SJSA1 (cell line): ENCODE data around the gene DTX1. TPM values are rescaled to one million over a fixed set of nuclear protein-coding genes. Genes with fewer than 3 reads are reported as not detected.
"Not testable (repeated sequence)": the region's sequence is repeated elsewhere in the genome, so short reads cannot be mapped to it uniquely, and the experiment has no call there.

ENCODE experiments used
- DNase-seq, 2 experiments: peaks; one replicate each; pipeline ENCODE4 v3.0.0-alpha.2; 2015 to 2020; ENCODE audit warnings: low spot score in 2 of 2, low read depth in 1 of 2
- H3K27ac ChIP-seq: fragments of 250-450 bp; sonication (Bioruptor Pico); 2 replicates; pipeline ENCODE4 v1.5.1; 2020; ENCODE audit warnings: mild to moderate bottlenecking, moderate library complexity
- H3K27me3 ChIP-seq: fragments of 250-450 bp; sonication (Bioruptor Pico); replicated peaks from 2 replicates; pipeline ENCODE4 v1.5.1; 2020; ENCODE audit warnings: mild to moderate bottlenecking, moderate library complexity
- H3K36me3 ChIP-seq: fragments of 250-450 bp; sonication (Bioruptor Pico); 2 replicates; pipeline ENCODE4 v1.5.1; 2020; ENCODE audit warnings: mild to moderate bottlenecking
- H3K4me1 ChIP-seq: fragments of 250-450 bp; sonication (Bioruptor Pico); replicated peaks from 2 replicates; pipeline ENCODE4 v1.6.1; 2021; ENCODE audit warnings: mild to moderate bottlenecking
- H3K4me3 ChIP-seq: fragments of 250-450 bp; sonication (Bioruptor Pico); 2 replicates; pipeline ENCODE4 v1.5.1; 2020; ENCODE audit warnings: mild to moderate bottlenecking
- H3K9me3 ChIP-seq: fragments of 250-450 bp; sonication (Bioruptor Pico); replicated peaks from 2 replicates; pipeline ENCODE4 v1.5.1; 2020; ENCODE audit warnings: mild to moderate bottlenecking
- total RNA-seq: library from RNA; depleted of rRNA; stranded (reverse); fragments of >200 nt; shearing (Covaris generic); gene quantifications from 2 replicates; pipeline ENCODE4 v1.2.3, GENCODE V29; 2014

Gene DTX1
- total RNA-seq, 1 experiment from 2014 or later: not detected

GRCh38 chr12:113131556-113131955, 75.0 kb downstream of the DTX1 start:
- Histone ChIP-seq H3K27ac (no peak overlapping the region), H3K27me3 (peaks cover 1% of the 10 kb centered on the region), H3K4me1 (no peaks in the 10 kb centered on the region), H3K9me3 (no peaks in the 10 kb centered on the region), H3K4me3 (no peak overlapping the region), H3K36me3 (no peaks in the 10 kb centered on the region)
- DNase-seq: no peak

- no peak for DNase-seq
- Histone ChIP-seq H3K27ac (no peak overlapping the region), H3K9me3 (no peaks in the 10 kb centered on the region), H3K27me3 (no peaks in the 10 kb centered on the region; the same call in 1 of the 2 replicates), H3K4me3 (no peak overlapping the region), H3K36me3 (no peaks in the 10 kb centered on the region), H3K4me1 (no peaks in the 10 kb centered on the region)
These were observed 76.5 kb downstream of the DTX1 start for GRCh38 chr12:113133036-113133435.

- no peak overlapping the region for H3K4me3 ChIP-seq
- H3K27me3 ChIP-seq: no peaks in the 10 kb centered on the region; the same call in 1 of the 2 replicates
- H3K27ac ChIP-seq: no peak overlapping the region
These were observed 77.1 kb downstream of the DTX1 start for GRCh38 chr12:113133666-113134065.

GRCh38 chr12:113134071-113134470, 77.5 kb downstream of the DTX1 start:
- Histone ChIP-seq H3K4me3 (no peak overlapping the region), H3K9me3 (no peaks in the 10 kb centered on the region), H3K36me3 (no peaks in the 10 kb centered on the region), H3K4me1 (no peaks in the 10 kb centered on the region), H3K27me3 (no peaks in the 10 kb centered on the region; the same call in 1 of the 2 replicates), H3K27ac (no peak overlapping the region)
- DNase-seq: no peak

More at GRCh38 chr12:113133666-113134065, 77.1 kb downstream of the DTX1 start:
- Histone ChIP-seq H3K9me3 (no peaks in the 10 kb centered on the region), H3K36me3 (no peaks in the 10 kb centered on the region), H3K4me1 (no peaks in the 10 kb centered on the region)
- no peak for DNase-seq

GRCh38 chr12:113134521-113134951, 78.0 kb downstream of the DTX1 start:
- DNase-seq: no peak
- Histone ChIP-seq H3K27me3 (no peaks in the 10 kb centered on the region; the same call in 1 of the 2 replicates), H3K36me3 (no peaks in the 10 kb centered on the region), H3K9me3 (no peaks in the 10 kb centered on the region), H3K27ac (no peak overlapping the region), H3K4me1 (no peaks in the 10 kb centered on the region), H3K4me3 (no peak overlapping the region)

- H3K27me3 ChIP-seq: no peaks in the 10 kb centered on the region; the same call in 1 of the 2 replicates
- no peak for DNase-seq
These were observed 78.9 kb downstream of the DTX1 start, which contains the start of gene RASAL1 for GRCh38 chr12:113135178-113136127. Gene RASAL1, minus strand, starts transcription at chr12:113135761. Its CDS starts 299 bp downstream, at chr12:113135462.

GRCh38 chr12:113136128-113136989, 79.8 kb downstream of the DTX1 start:
- Histone ChIP-seq H3K9me3 (no peaks in the 10 kb centered on the region), H3K4me3 (no peak overlapping the region), H3K36me3 (no peaks in the 10 kb centered on the region), H3K27ac (no peak overlapping the region), H3K27me3 (no peaks in the 10 kb centered on the region; the same call in 1 of the 2 replicates), H3K4me1 (no peaks in the 10 kb centered on the region)
- no peak for DNase-seq

More at GRCh38 chr12:113135178-113136127, 78.9 kb downstream of the DTX1 start, which contains the start of gene RASAL1:
- Histone ChIP-seq H3K9me3 (no peaks in the 10 kb centered on the region), H3K4me1 (no peaks in the 10 kb centered on the region), H3K4me3 (no peak within 1 kb of the TSS), H3K36me3 (no peaks in the 10 kb centered on the region), H3K27ac (no peak within 1 kb of the TSS)

GRCh38 chr12:113136990-113137511, 80.5 kb downstream of the DTX1 start:
- Histone ChIP-seq H3K27ac (no peak overlapping the region), H3K36me3 (no peaks in the 10 kb centered on the region), H3K4me1 (no peaks in the 10 kb centered on the region), H3K27me3 (no peaks in the 10 kb centered on the region; the same call in 1 of the 2 replicates), H3K9me3 (no peaks in the 10 kb centered on the region), H3K4me3 (no peak overlapping the region)
- DNase-seq: no peak

- no peaks in the 10 kb centered on the region for H3K36me3 ChIP-seq
- H3K4me3 ChIP-seq: no peak overlapping the region
- no peak for DNase-seq
- no peaks in the 10 kb centered on the region; the same call in 1 of the 2 replicates for H3K27me3 ChIP-seq
- no peaks in the 10 kb centered on the region for H3K4me1 ChIP-seq
- H3K9me3 ChIP-seq: no peaks in the 10 kb centered on the region
- no peak overlapping the region for H3K27ac ChIP-seq
These were observed 81.6 kb downstream of the DTX1 start for GRCh38 chr12:113137861-113138783.

- no peaks in the 10 kb centered on the region for H3K4me1 ChIP-seq
- H3K27ac ChIP-seq: no peak overlapping the region
- no peaks in the 10 kb centered on the region; the same call in 1 of the 2 replicates for H3K27me3 ChIP-seq
- H3K4me3 ChIP-seq: no peak overlapping the region
- H3K36me3 ChIP-seq: no peaks in the 10 kb centered on the region
- H3K9me3 ChIP-seq: no peaks in the 10 kb centered on the region
- no peak for DNase-seq
These were observed 82.3 kb downstream of the DTX1 start for GRCh38 chr12:113138826-113139225.

GRCh38 chr12:113140706-113141105, 84.2 kb downstream of the DTX1 start:
- Histone ChIP-seq H3K27ac (no peak overlapping the region), H3K4me3 (no peak overlapping the region), H3K36me3 (no peaks in the 10 kb centered on the region), H3K27me3 (no peaks in the 10 kb centered on the region; the same call in 1 of the 2 replicates), H3K4me1 (no peaks in the 10 kb centered on the region), H3K9me3 (no peaks in the 10 kb centered on the region)
- DNase-seq: no peak

GRCh38 chr12:113141716-113142115, 85.2 kb downstream of the DTX1 start:
- not testable (repeated sequence) for H3K4me1 ChIP-seq, H3K27ac ChIP-seq, H3K9me3 ChIP-seq, DNase-seq, H3K27me3 ChIP-seq, H3K36me3 ChIP-seq, H3K4me3 ChIP-seq
